GM12878 (cell line): ENCODE results near the gene C8G. TPM values are rescaled to one million over a fixed set of nuclear protein-coding genes. Genes with fewer than 3 reads are reported as not detected.

Experiments
- ATAC-seq: fragments of 200-7000 bp; cut with Tn5 transposase; 3 replicates; pipeline ENCODE4 v1.9.1; 2020; ENCODE audit warnings: mild to moderate bottlenecking, moderate library complexity
- BruUV-seq: library from RNA; stranded (reverse); fragments of 400-500 nt; replicated peaks from 2 replicates; lab custom pipeline; 2021; lab: Mats Ljungman, UMichigan
- CTCF ChIA-PET: fragments of 300-600 bp; sonication (Branson Sonifier 250); formaldehyde crosslinking; extraction: SDS; loops from one replicate; lab custom pipeline; 2021; ENCODE audit warnings: inconsistent platforms; lab: Yijun Ruan, JAX
- POLR2A ChIA-PET: fragments of 350-600 bp; formaldehyde crosslinking; extraction: SDS; loops from one replicate; lab custom pipeline; 2021; ENCODE audit warnings: inconsistent platforms; lab: Charles Lee
- RAD21 ChIA-PET: fragments of 300-600 bp; sonication (Branson Sonifier 250); formaldehyde crosslinking; loops from one replicate; lab custom pipeline; 2023; ENCODE audit warnings: antibody characterized with exemption; ENCODE audit not compliant: unreplicated experiment; lab: Charles Lee
- SMC1A ChIA-PET: fragments of 300-600 bp; sonication (Branson Sonifier 250); formaldehyde crosslinking; loops from one replicate; lab custom pipeline; 2023; ENCODE audit not compliant: unreplicated experiment, uncharacterized antibody; lab: Charles Lee
- DNase-seq: peaks from one replicate; pipeline ENCODE4 v3.0.0-alpha.2; 2011; ENCODE audit warnings: low read depth, low spot score
- FAIRE-seq: peaks from 3 replicates; lab custom pipeline; 2011; peaks lifted over from hg19 to GRCh38; lab: Jason Lieb, UNC
- H2AFZ ChIP-seq: 2 replicates; pipeline ENCODE4 v1.6.0; 2011; ENCODE audit warnings: low read depth, low read length, control low read depth; ENCODE audit not compliant: control insufficient read depth
- H3K27ac ChIP-seq: 2 replicates; pipeline ENCODE4 v1.5.1; 2011; ENCODE audit warnings: control low read depth; ENCODE audit not compliant: control insufficient read depth, insufficient read depth
- H3K27me3 ChIP-seq, 2 experiments: replicated peaks in 1 of 2; 2 replicates each; pipeline versions ENCODE4 v1.6.0 to v1.6.1; 2011; ENCODE audit warnings: low read length in 1 of 2; ENCODE audit not compliant: control insufficient read depth in 2 of 2, insufficient read depth in 2 of 2
- H3K36me3 ChIP-seq, 2 experiments: 2 replicates each; pipeline ENCODE4 v1.5.1; 2011; ENCODE audit warnings: low read length in 1 of 2; ENCODE audit not compliant: control insufficient read depth in 2 of 2, insufficient read depth in 2 of 2
- H3K4me1 ChIP-seq: 2 replicates; pipeline ENCODE4 v1.6.1; 2011; ENCODE audit warnings: mild to moderate bottlenecking, low read length, moderate library complexity, mixed read lengths; ENCODE audit not compliant: control insufficient read depth, insufficient read depth
- H3K4me2 ChIP-seq: 2 replicates; pipeline ENCODE4 v1.6.0; 2011; ENCODE audit warnings: control low read depth; ENCODE audit not compliant: control insufficient read depth, insufficient read depth
- H3K4me3 ChIP-seq: fragments of 200-600 bp; sonication (generic); 2 replicates; pipeline ENCODE4 v1.5.1; 2016
- H3K79me2 ChIP-seq: 2 replicates; pipeline ENCODE4 v1.6.0; 2011; ENCODE audit warnings: low read length; ENCODE audit not compliant: control insufficient read depth, insufficient read depth
- H3K9ac ChIP-seq: 2 replicates; pipeline ENCODE4 v1.8.0; 2011; ENCODE audit warnings: low read length, control low read depth, mixed read lengths; ENCODE audit not compliant: control insufficient read depth, insufficient read depth
- H3K9me3 ChIP-seq: replicated peaks from 3 replicates; pipeline ENCODE4 v1.5.1; 2011; ENCODE audit warnings: mild to moderate bottlenecking, low read length; ENCODE audit not compliant: control insufficient read depth, insufficient read depth
- H4K20me1 ChIP-seq: 2 replicates; pipeline ENCODE4 v1.6.0; 2011; ENCODE audit not compliant: control insufficient read depth, insufficient read depth
- BRCA1 ChIP-seq: IDR thresholded peaks from 2 replicates; pipeline ENCODE4 v1.6.1; 2011; ENCODE audit warnings: low read depth, low read length, improper control_type of control experiment
- CREM ChIP-seq: IDR thresholded peaks from 2 replicates; pipeline ENCODE4 v1.6.1; 2014; ENCODE audit warnings: antibody characterized with exemption, low read depth
- CTCF ChIP-seq, 3 experiments: IDR thresholded peaks in 2 of 3; conservative IDR thresholded peaks in 1 of 3; 2 replicates each; pipeline ENCODE4 v1.5.1; 2011; ENCODE audit warnings: low read depth in 3 of 3, low read length in 3 of 3, mild to moderate bottlenecking in 3 of 3, control low read depth in 2 of 3, moderate library complexity in 2 of 3, inconsistent platforms in 1 of 3, mixed read lengths in 1 of 3; ENCODE audit not compliant: control insufficient read depth in 2 of 3, insufficient read depth in 1 of 3; ENCODE audit errors: extremely low read depth in 1 of 3
- FOXK2 ChIP-seq: fragments of 450-650 bp; IDR thresholded peaks from 2 replicates; pipeline ENCODE4 v1.6.1; 2017; ENCODE audit warnings: mild to moderate bottlenecking, moderate library complexity
- NFXL1 ChIP-seq: fragments of 450-650 bp; IDR thresholded peaks from 2 replicates; pipeline ENCODE4 v1.6.1; 2017; ENCODE audit warnings: antibody characterized with exemption, mild to moderate bottlenecking, borderline replicate concordance
- RFX5 ChIP-seq: IDR thresholded peaks from 2 replicates; pipeline ENCODE4 v1.6.1; 2011; ENCODE audit warnings: low read depth, low read length, improper control_type of control experiment
- TCF3 ChIP-seq: IDR thresholded peaks from 2 replicates; pipeline ENCODE4 v1.6.1; 2012; ENCODE audit warnings: low read depth, mild to moderate bottlenecking, low read length, borderline replicate concordance; ENCODE audit not compliant: insufficient read depth
- WGBS: methylation state at CpG from one replicate; pipeline ENCODE4 v1.1.6; 2016; ENCODE audit warnings: low lambda C conversion rate; ENCODE audit not compliant: insufficient replicate concordance, insufficient coverage; ENCODE audit errors: missing lambda C conversion rate; 5-methylcytosine and 5-hydroxymethylcytosine counted together
- in situ Hi-C: fragments of 300-500 bp; cut with MboI; formaldehyde crosslinking; loops from 9 replicates; pipeline ENCODE4 v1.14.3; 2018; ENCODE audit warnings: mixed read lengths
- intact Hi-C: fragments of 100-400 bp; cut with micrococcal nuclease; formaldehyde crosslinking; loops from one replicate; pipeline ENCODE4 v1.14.2; 2022; ENCODE audit not compliant: unreplicated experiment
- polyA plus RNA-seq, 11 experiments: library from polyadenylated mRNA; depleted of rRNA in 4 of 11; unstranded in 6 of 11; stranded (reverse) in 5 of 11; fragments of >200 nt; fragmentation: Nextera tagmentation in 4 of 11; fragmentation: Illumina TruSeq in 1 of 11; extraction: Ambion mirVana in 4 of 11; extraction: Trizol in 1 of 11; gene quantifications; 1 replicate in 1 of 11; 2 replicates in 10 of 11; pipeline versions ENCODE4 v1.2.1 to v1.2.3, GENCODE V29; 2011 to 2016; ENCODE audit warnings: inconsistent platforms in 2 of 11, missing spikeins in 2 of 11, low read depth in 1 of 11
- total RNA-seq, 4 experiments: library from RNA; depleted of rRNA in 3 of 4; stranded (reverse); fragments of >200 nt in 3 of 4; fragmentation: Illumina TruSeq in 1 of 4; extraction: Trizol in 1 of 4; gene quantifications; 2 replicates each; pipeline versions ENCODE4 v1.2.1 to v1.2.3, GENCODE V29; 2013 to 2021

The C8G gene
- total and polyA plus RNA-seq, 10 of the 15 experiments (the other 5 are each of a cell fraction or from before 2014, with no cell fraction given), result 0.26 to 0.69 (median 0.50) TPM; not detected in 7

DNA sequence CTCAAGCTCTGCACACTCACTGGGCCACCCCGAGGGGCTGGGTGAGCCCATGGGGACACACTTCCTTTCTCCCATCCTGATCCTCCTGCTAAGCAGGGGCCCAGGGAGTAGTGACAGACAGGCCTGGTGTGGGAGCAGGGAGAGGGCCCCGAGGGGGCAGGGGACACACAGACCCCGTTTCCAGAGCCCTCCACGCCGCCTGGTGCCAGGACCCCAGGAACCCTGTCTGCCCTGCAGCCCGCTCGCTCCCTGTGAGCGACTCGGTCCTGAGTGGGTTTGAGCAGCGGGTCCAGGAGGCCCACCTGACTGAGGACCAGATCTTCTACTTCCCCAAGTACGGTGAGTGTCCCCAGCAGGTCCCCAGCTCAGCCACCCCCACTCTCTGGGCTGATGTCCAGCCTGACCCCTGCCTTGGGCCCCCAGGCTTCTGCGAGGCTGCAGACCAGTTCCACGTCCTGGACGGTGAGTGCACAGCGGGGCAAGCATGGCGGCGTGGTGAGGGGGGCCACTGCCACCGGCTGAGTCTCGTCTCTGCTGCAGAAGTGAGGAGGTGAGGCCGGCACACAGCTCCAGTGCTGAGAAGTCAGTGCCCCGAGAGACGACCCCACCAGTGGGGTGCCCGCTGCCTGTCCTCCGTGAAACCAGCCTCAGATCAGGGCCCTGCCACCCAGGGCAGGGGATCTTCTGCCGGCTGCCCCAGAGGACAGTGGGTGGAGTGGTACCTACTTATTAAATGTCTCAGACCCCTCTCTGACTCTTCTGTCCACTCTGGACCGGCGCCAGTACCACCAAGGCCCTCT lies 1.4 kb downstream of the C8G start:
- Histone ChIP-seq H3K36me3 (peaks cover 0 to 11% of the 10 kb centered on the region in 2 experiments; a peak in 2 of 4 replicates), H3K79me2 (peaks cover 19% of the 10 kb centered on the region), H2AFZ (no peak overlapping the region), H3K4me3 (no peak overlapping the region), H3K27ac (no peak overlapping the region), H3K27me3 (no peaks in the 10 kb centered on the region), H3K4me1 (peaks cover 10% of the 10 kb centered on the region), H3K9ac (no peak overlapping the region), H4K20me1 (no peaks in the 10 kb centered on the region), H3K4me2 (no peak overlapping the region), H3K9me3 (no peaks in the 10 kb centered on the region)
- no peak for DNase-seq
- intact Hi-C loops (loop anchor here (10.0 kb wide), 1 partner anchor 152 kb away; the partner anchor contains the start of genes CCDC183 and TMEM141), in situ Hi-C loops (loop anchor here (5.0 kb wide), 1 partner anchor 91 kb away; no protein-coding TSS in a partner anchor)
- BruUV-seq, result no TSS peak
- ATAC-seq, result no peak
- FAIRE-seq, result no peak
- 56% methylated on average over 27 of the region's 27 CpGs for WGBS
- TF ChIP-seq RFX5 (no peak), TCF3 (no peak), FOXK2 (no peak), CTCF (IDR thresholded peaks at IDR 0.05 in 2 of 3, conservative IDR thresholded peaks at IDR 0.05 in 1 of 3; ENCODE audit: control insufficient read depth in 2 of 3, extremely low read depth in 1 of 3, insufficient read depth in 1 of 3, low read depth in 3 of 3, low read length in 3 of 3) (no peak), CREM (no peak), BRCA1 (no peak), NFXL1 (no peak)
- SMC1A ChIA-PET, result interaction anchor here (1.7 to 2.4 kb wide), 2 partner anchors 87 to 100 kb away, joined by 5 to 77 read pairs; partner anchors contain the start of genes FUT7 and NPDC1
- CTCF ChIA-PET, result interaction anchor here (0.8 to 3.5 kb wide), 7 partner anchors 50 to 159 kb away, joined by 3 to 163 read pairs (median 7); partner anchors contain the start of gene CLIC3
- RAD21 ChIA-PET, result interaction anchor here (0.5 to 2.1 kb wide), 5 partner anchors 14 to 121 kb away, joined by 3 to 109 read pairs (median 7); partner anchors contain the start of gene PAXX
- POLR2A ChIA-PET, result no interaction called here
